ENCODE data around the gene SAFB2.

SAFB2 gene

GRCh38 chr19:5542665-5543064, 79.9 kb downstream of the SAFB2 start:
- no peak for DNase-seq (ENCODE audit: low spot score)

DNA sequence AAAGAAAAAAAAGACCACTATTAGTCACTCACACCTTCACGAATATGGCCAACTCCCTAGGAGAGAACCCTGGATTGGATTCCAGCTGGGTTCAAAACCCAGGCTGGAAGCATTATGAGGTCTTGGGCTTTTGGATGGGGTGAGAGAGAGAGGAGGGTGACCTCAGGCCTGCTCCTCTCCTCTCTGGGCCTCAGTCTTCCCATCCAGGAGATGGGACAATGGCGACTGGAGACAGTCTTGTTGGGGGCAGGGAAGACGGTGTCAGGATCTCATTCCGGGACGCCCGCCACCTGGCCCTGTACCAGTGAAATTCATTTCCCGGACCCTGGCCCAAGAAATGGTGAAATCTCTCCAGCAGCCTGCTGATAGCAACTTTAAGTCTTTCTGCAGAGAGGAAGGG, 81.1 kb downstream of the SAFB2 start:
- no peak for DNase-seq (ENCODE audit: low spot score)

DNA sequence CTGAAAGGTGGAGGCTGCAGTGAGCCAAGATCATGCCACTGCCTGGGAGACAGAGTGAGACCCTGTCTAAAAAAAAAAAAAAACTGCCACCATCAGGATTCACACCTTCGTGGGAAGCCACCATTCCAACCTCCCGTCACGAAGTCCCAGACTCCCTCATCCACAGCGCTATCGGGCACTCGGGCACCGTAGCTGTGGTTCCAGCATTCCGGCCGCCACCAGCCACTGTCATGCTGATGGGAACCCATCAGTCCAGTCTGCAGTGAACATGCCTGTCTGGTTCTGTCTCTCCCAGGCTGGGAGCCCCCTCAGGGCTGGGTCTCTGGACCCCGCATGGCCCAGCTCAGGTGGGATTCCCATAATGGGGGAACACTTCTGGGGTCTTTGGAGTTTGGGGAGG, 82.4 kb downstream of the SAFB2 start:
- no peak for DNase-seq (ENCODE audit: low spot score)

GRCh38 chr19:5537870-5538269, 84.7 kb downstream of the SAFB2 start:
- no peak for DNase-seq (ENCODE audit: low spot score)
